CD14-positive monocyte (primary cell): ENCODE measurements around the gene DAB2IP. TPM values are rescaled to one million over a fixed set of nuclear protein-coding genes. Genes with fewer than 3 reads are reported as not detected.

Source experiments
- DNase-seq, 3 donors: peaks; one replicate each; pipeline ENCODE4 v3.0.0-alpha.2; 2011 to 2022
- H2AFZ ChIP-seq: 2 replicates; pipeline ENCODE4 v1.6.0; 2012; ENCODE audit warnings: mild to moderate bottlenecking, low read depth, low read length, inconsistent platforms; ENCODE audit not compliant: insufficient read depth, poor library complexity, severe bottlenecking
- H3K27ac ChIP-seq, 2 donors: 1 replicate in 1 of 2; 2 replicates in 1 of 2; pipeline ENCODE4 v1.5.1; 2012 to 2013; ENCODE audit warnings: low read length in 2 of 2, control low read depth in 1 of 2, inconsistent platforms in 1 of 2, low read depth in 1 of 2, mild to moderate bottlenecking in 1 of 2
- H3K27me3 ChIP-seq, 2 donors: one replicate each; pipeline versions ENCODE4 v1.6.0 to v1.6.1; 2011 to 2013; ENCODE audit warnings: low read length in 2 of 2; ENCODE audit not compliant: control insufficient read depth in 2 of 2, insufficient read depth in 2 of 2
- H3K36me3 ChIP-seq, 2 donors: replicated peaks in 1 of 2; 1 replicate in 1 of 2; 2 replicates in 1 of 2; pipeline versions ENCODE4 v1.5.1 to v1.6.1; 2012 to 2013; ENCODE audit warnings: low read length in 2 of 2, control low read depth in 1 of 2, inconsistent platforms in 1 of 2, mild to moderate bottlenecking in 1 of 2; ENCODE audit not compliant: insufficient read depth in 2 of 2, control insufficient read depth in 1 of 2
- H3K4me1 ChIP-seq, 2 donors: 1 replicate in 1 of 2; 2 replicates in 1 of 2; pipeline versions ENCODE4 v1.5.1 to v1.6.1; 2012 to 2013; ENCODE audit warnings: low read length in 2 of 2, control low read depth in 1 of 2, inconsistent platforms in 1 of 2, mild to moderate bottlenecking in 1 of 2, moderate library complexity in 1 of 2; ENCODE audit not compliant: insufficient read depth in 2 of 2, control insufficient read depth in 1 of 2
- H3K4me2 ChIP-seq: replicated peaks from 2 replicates; pipeline ENCODE3; 2012; ENCODE audit warnings: low read length, moderate library complexity, mild to moderate bottlenecking; ENCODE audit not compliant: poor library complexity, severe bottlenecking; ENCODE audit errors: extremely low read depth
- H3K4me3 ChIP-seq, 3 experiments: fragments of 200-600 bp in 1 of 3; sonication (generic) in 1 of 3; replicated peaks in 1 of 3; 1 replicate in 2 of 3; 2 replicates in 1 of 3; pipeline ENCODE4 v1.5.1; 2011 to 2013; ENCODE audit warnings: low read length in 3 of 3, mild to moderate bottlenecking in 3 of 3, control low read depth in 2 of 3, low read depth in 2 of 3, inconsistent platforms in 1 of 3, moderate library complexity in 1 of 3
- H3K79me2 ChIP-seq: 2 replicates; pipeline ENCODE4 v1.6.0; 2012; ENCODE audit warnings: mild to moderate bottlenecking, control low read depth, inconsistent platforms, low read length, moderate library complexity; ENCODE audit not compliant: insufficient read depth
- H3K9ac ChIP-seq: 2 replicates; pipeline ENCODE4 v1.6.0; 2017; ENCODE audit warnings: low read length, mild to moderate bottlenecking; ENCODE audit not compliant: insufficient read depth, poor library complexity, severe bottlenecking
- H3K9me3 ChIP-seq, 2 donors: replicated peaks in 1 of 2; 1 replicate in 1 of 2; 2 replicates in 1 of 2; pipeline versions ENCODE4 v1.5.1 to v1.6.1; 2012 to 2013; ENCODE audit warnings: low read length in 2 of 2, control low read depth in 1 of 2; ENCODE audit not compliant: control insufficient read depth in 1 of 2, insufficient read depth in 1 of 2
- H4K20me1 ChIP-seq: 2 replicates; pipeline ENCODE4 v1.6.0; 2012; ENCODE audit warnings: mild to moderate bottlenecking, low read length, control low read depth, moderate library complexity; ENCODE audit not compliant: insufficient read depth
- H3K27ac Mint-ChIP-seq, 7 donors: one replicate each; pipeline ENCODE4 v1.8.0; 2020; ENCODE audit warnings: mild to moderate bottlenecking in 7 of 7, mixed read lengths in 7 of 7, moderate library complexity in 6 of 7, inconsistent platforms in 2 of 7
- H3K27me3 Mint-ChIP-seq, 3 donors: one replicate each; pipeline ENCODE4 v1.8.0; 2021 to 2022; ENCODE audit warnings: low read depth in 3 of 3, mild to moderate bottlenecking in 3 of 3, mixed read lengths in 3 of 3, moderate library complexity in 3 of 3, inconsistent platforms in 1 of 3
- H3K36me3 Mint-ChIP-seq, 2 donors: one replicate each; pipeline ENCODE4 v1.8.0; 2020; ENCODE audit warnings: mixed read lengths in 2 of 2, inconsistent platforms in 1 of 2, mild to moderate bottlenecking in 1 of 2
- H3K4me1 Mint-ChIP-seq: one replicate; pipeline ENCODE4 v1.8.0; 2020; ENCODE audit warnings: mild to moderate bottlenecking, mixed read lengths
- H3K4me3 Mint-ChIP-seq, 2 donors: one replicate each; pipeline ENCODE4 v1.8.0; 2020; ENCODE audit warnings: mild to moderate bottlenecking in 2 of 2, mixed read lengths in 2 of 2, moderate library complexity in 1 of 2
- H3K9me3 Mint-ChIP-seq, 7 donors: one replicate each; pipeline ENCODE4 v1.8.0; 2020 to 2022; ENCODE audit warnings: mixed read lengths in 7 of 7, mild to moderate bottlenecking in 6 of 7, moderate library complexity in 6 of 7, inconsistent platforms in 2 of 7
- CTCF ChIP-seq: fragments of 200-600 bp; IDR thresholded peaks from one replicate; pipeline ENCODE4 v1.8.0; 2022; ENCODE audit warnings: antibody characterized with exemption, mild to moderate bottlenecking
- WGBS: methylation state at CpG from one replicate; pipeline ENCODE4 v1.1.5; 2013; ENCODE audit warnings: missing lambda C conversion rate; ENCODE audit not compliant: insufficient coverage; 5-methylcytosine and 5-hydroxymethylcytosine counted together
- intact Hi-C, 2 donors: fragments of 100-400 bp; cut with micrococcal nuclease; formaldehyde crosslinking; loops; one replicate each; pipeline versions ENCODE4 v1.15.0 to v1.15.1; 2023
- polyA plus RNA-seq, 3 donors: library from polyadenylated mRNA; depleted of rRNA in 1 of 3; unstranded in 2 of 3; stranded (reverse) in 1 of 3; fragments of 300-500 nt in 2 of 3; fragments of >200 nt in 1 of 3; fragmentation: Illumina TruSeq in 2 of 3; gene quantifications; 1 replicate in 2 of 3; 2 replicates in 1 of 3; pipeline ENCODE4 v1.2.3, GENCODE V29; 2012 to 2021

The DAB2IP gene
- polyA plus RNA-seq, 3 donors: 0.13 TPM; not detected in 2

- H3K27me3 ChIP-seq: peaks cover 0 to 16% of the 10 kb centered on the region in 2 donors
- H3K4me2 ChIP-seq: no peak overlapping the region
- no peaks in the 10 kb centered on the region for H4K20me1 ChIP-seq
- no peaks in the 10 kb centered on the region for H3K4me1 ChIP-seq
- no peaks in the 10 kb centered on the region for H3K36me3 ChIP-seq
- H3K9me3 ChIP-seq: no peaks in the 10 kb centered on the region
- H2AFZ ChIP-seq: no peak overlapping the region
- H3K27me3 Mint-ChIP-seq: peaks cover 10 to 21% (median 13%) of the 10 kb centered on the region in 3 donors
- H3K9me3 Mint-ChIP-seq: no peaks in the 10 kb centered on the region
- H3K27ac Mint-ChIP-seq: peak overlapping the region in 1 of 7 donors; percentile 12
- H3K4me3 Mint-ChIP-seq: no peak overlapping the region
- intact Hi-C loops: no loop called here
- H3K27ac ChIP-seq: no peak overlapping the region
- no peak for DNase-seq
- no peaks in the 10 kb centered on the region for H3K4me1 Mint-ChIP-seq
- no peak for TF ChIP-seq CTCF
- no peaks in the 10 kb centered on the region for H3K36me3 Mint-ChIP-seq
- H3K79me2 ChIP-seq: no peaks in the 10 kb centered on the region
- H3K4me3 ChIP-seq: no peak overlapping the region
- no peak overlapping the region for H3K9ac ChIP-seq
- 91% methylated on average over 5 of the region's 6 CpGs for whole genome bisulfite sequencing
Measured at GRCh38 chr9:121667214-121667613, 15.8 kb downstream of the DAB2IP start.

GRCh38 chr9:121667890-121668289 is 16.5 kb downstream of the DAB2IP start:
- no peak overlapping the region for H3K4me2 ChIP-seq
- Mint-ChIP-seq H3K36me3 (no peaks in the 10 kb centered on the region), H3K9me3 (no peaks in the 10 kb centered on the region), H3K27me3 (peaks cover 9 to 23% (median 10%) of the 10 kb centered on the region in 3 donors), H3K4me1 (no peaks in the 10 kb centered on the region), H3K27ac (no peak overlapping the region), H3K4me3 (no peak overlapping the region)
- H3K4me3 ChIP-seq: no peak overlapping the region
- no peaks in the 10 kb centered on the region for H4K20me1 ChIP-seq
- DNase-seq: no peak
- H2AFZ ChIP-seq: no peak overlapping the region
- peaks cover 0 to 10% of the 10 kb centered on the region in 2 donors for H3K27me3 ChIP-seq
- WGBS: no CpG with 5 or more reads among the region's 9 CpGs
- no peak overlapping the region for H3K27ac ChIP-seq
- H3K4me1 ChIP-seq: no peaks in the 10 kb centered on the region
- H3K9me3 ChIP-seq: no peaks in the 10 kb centered on the region
- no peaks in the 10 kb centered on the region for H3K36me3 ChIP-seq
- no peaks in the 10 kb centered on the region for H3K79me2 ChIP-seq
- H3K9ac ChIP-seq: no peak overlapping the region
- intact Hi-C loops: no loop called here
- TF ChIP-seq CTCF: no peak
